Small intestine (tissue), 7 donors: ENCODE data around the gene CPO. TPM values are rescaled to one million over a fixed set of nuclear protein-coding genes. Genes with fewer than 3 reads are reported as not detected.

Source experiments
- DNase-seq, 2 donors: peaks; one replicate each; pipeline versions ENCODE4 v3.0.0 to v3.0.0-alpha.2; 2013
- FAIRE-seq: peaks from 2 replicates; lab custom pipeline; 2012; peaks lifted over from hg19 to GRCh38; lab: Jason Lieb, UNC
- H3K27ac ChIP-seq, 3 donors: one replicate each; pipeline ENCODE4 v1.5.1; 2013; ENCODE audit warnings: low read length in 2 of 3, mild to moderate bottlenecking in 2 of 3, control low read depth in 1 of 3, inconsistent platforms in 1 of 3, low read depth in 1 of 3, moderate library complexity in 1 of 3
- H3K27me3 ChIP-seq, 3 donors: one replicate each; pipeline ENCODE4 v1.6.1; 2013; ENCODE audit warnings: low read length in 3 of 3, inconsistent platforms in 1 of 3; ENCODE audit not compliant: control insufficient read depth in 3 of 3, insufficient read depth in 3 of 3
- H3K36me3 ChIP-seq, 3 donors: one replicate each; pipeline ENCODE4 v1.6.1; 2013; ENCODE audit warnings: low read length in 3 of 3, inconsistent platforms in 1 of 3, low read depth in 1 of 3, mild to moderate bottlenecking in 1 of 3, moderate library complexity in 1 of 3; ENCODE audit not compliant: control insufficient read depth in 3 of 3, insufficient read depth in 2 of 3
- H3K4me1 ChIP-seq, 3 donors: one replicate each; pipeline ENCODE4 v1.6.1; 2013; ENCODE audit warnings: low read length in 2 of 3, inconsistent platforms in 1 of 3, low read depth in 1 of 3, mild to moderate bottlenecking in 1 of 3, moderate library complexity in 1 of 3; ENCODE audit not compliant: control insufficient read depth in 3 of 3, insufficient read depth in 2 of 3
- H3K4me3 ChIP-seq, 3 donors: one replicate each; pipeline ENCODE4 v1.5.1; 2013; ENCODE audit warnings: low read length in 3 of 3, control low read depth in 1 of 3, inconsistent platforms in 1 of 3, low read depth in 1 of 3, mild to moderate bottlenecking in 1 of 3, moderate library complexity in 1 of 3
- H3K9me3 ChIP-seq, 2 donors: one replicate each; pipeline ENCODE4 v1.6.1; 2013; ENCODE audit warnings: low read depth in 1 of 2, low read length in 1 of 2; ENCODE audit not compliant: control insufficient read depth in 2 of 2, insufficient read depth in 1 of 2
- WGBS, 3 donors: extraction: QIAGEN DNeasy Blood & Tissue Kit; methylation state at CpG; one replicate each; pipeline ENCODE4 v1.1.7; 2013; 5-methylcytosine and 5-hydroxymethylcytosine counted together
- polyA plus RNA-seq, 4 donors: library from polyadenylated mRNA; stranded (reverse) in 3 of 4; unstranded in 1 of 4; fragments of 200-250 nt in 3 of 4; fragments of 120-200 nt in 1 of 4; gene quantifications; one replicate each; pipeline versions ENCODE4 v1.2.1 to v1.2.3, GENCODE V29; 2013
- donor health status: healthy with polysubstance abuse.
- donor health status: control.
- donor health status: control.
- donor health status: Bipolar disorder and iron deficiency.
- donor health status: healthy.

CPO gene
- polyA plus RNA-seq, 4 donors = 0.92 to 15.7 (median 3.0) TPM

DNA sequence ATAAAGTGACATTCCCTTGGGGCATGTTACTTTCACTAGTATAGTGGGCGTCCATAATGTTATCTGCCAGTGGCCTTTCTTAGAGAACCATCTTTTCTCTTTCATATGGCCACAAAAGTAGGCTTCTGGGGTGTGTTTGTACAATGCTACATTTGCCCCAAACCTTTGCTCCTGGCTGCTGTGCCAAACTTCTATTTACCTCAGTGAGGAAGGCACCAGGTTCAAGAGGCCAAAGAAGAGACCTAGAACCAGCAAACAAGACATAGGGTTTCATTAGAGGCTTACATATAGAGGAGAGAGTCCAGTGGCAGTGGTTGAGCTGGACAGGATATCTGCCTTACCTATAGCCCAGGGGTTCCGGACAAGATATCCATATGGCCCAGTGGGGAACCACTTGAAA is 48.5 kb downstream of the CPO start:
- DNase-seq = no peak
- no peak for FAIRE-seq
- 92 to 98% (median 97%) methylated on average over 2 of the region's 2 CpGs for WGBS, 3 donors

DNA sequence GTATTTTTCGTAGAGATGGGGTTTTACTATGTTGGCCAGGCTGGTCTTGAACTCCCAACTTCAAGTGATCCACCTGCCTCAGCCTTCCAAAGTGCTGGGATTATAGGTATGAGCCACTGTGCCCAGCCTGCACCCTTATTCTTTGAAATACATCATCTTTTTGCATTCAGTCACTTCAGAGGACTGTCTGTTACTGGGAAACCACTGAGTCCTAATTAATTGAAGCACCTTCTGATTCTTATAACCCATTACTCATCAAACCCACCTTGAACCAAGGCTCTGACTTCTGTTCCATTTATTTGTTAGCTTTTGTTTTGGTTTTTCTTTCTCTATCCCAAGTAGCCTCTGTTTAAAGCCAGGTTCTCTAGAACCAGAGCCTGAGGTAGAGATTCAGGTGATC is 49.6 kb downstream of the CPO start:
- Histone ChIP-seq H3K27ac (no peak overlapping the region), H3K27me3 (no peaks in the 10 kb centered on the region), H3K9me3 (no peaks in the 10 kb centered on the region), H3K36me3 (no peaks in the 10 kb centered on the region), H3K4me3 (no peak overlapping the region), H3K4me1 (peaks cover 0 to 4% (median under 1%) of the 10 kb centered on the region in 3 donors)
- FAIRE-seq (no peak), DNase-seq (no peak)
- 83 to 90% (median 85%) methylated on average over 1 of the region's 1 CpG for WGBS, 3 donors

More for the DNA sequence above, 48.5 kb downstream of the CPO start:
- H3K4me3 ChIP-seq = no peak overlapping the region
- no peaks in the 10 kb centered on the region for H3K36me3 ChIP-seq
- no peaks in the 10 kb centered on the region for H3K9me3 ChIP-seq
- no peak overlapping the region for H3K27ac ChIP-seq
- no peaks in the 10 kb centered on the region for H3K27me3 ChIP-seq
- peaks cover 0 to 4% (median 0%) of the 10 kb centered on the region in 3 donors for H3K4me1 ChIP-seq

DNA sequence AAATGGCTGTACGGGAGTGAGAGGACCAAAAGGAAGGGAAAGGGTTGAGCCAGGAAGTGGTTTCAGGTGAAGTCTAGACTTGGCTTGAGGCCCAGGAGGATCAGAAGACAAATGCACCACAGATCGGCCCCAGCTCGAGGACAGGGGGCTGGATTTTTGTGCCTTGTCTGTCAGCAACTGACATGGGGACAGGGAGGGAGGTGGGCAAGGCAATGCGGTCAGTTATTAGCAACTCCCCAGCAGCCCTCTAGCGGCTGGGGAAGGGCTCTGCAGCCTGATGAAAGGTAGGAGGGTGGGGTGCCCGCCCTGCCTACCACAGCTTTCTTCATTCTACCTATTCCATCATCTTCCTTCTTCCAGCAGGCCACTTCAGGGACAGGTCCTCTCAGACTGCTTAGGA is 50.0 kb downstream of the CPO start:
- FAIRE-seq = no peak
- Histone ChIP-seq H3K36me3 (no peaks in the 10 kb centered on the region), H3K4me3 (no peak overlapping the region), H3K27me3 (no peaks in the 10 kb centered on the region), H3K27ac (no peak overlapping the region), H3K4me1 (peaks cover 0 to 4% (median 2%) of the 10 kb centered on the region in 3 donors), H3K9me3 (no peaks in the 10 kb centered on the region)
- 23 to 36% (median 28%) methylated on average over 6 of the region's 6 CpGs for WGBS, 3 donors
- DNase-seq = peak; percentile 56 to 62

GRCh38 chr2:206990360-206990759 is 51.0 kb downstream of the CPO start:
- FAIRE-seq (no peak), DNase-seq (no peak)
- Histone ChIP-seq H3K4me1 (peaks cover 0 to 4% (median 2%) of the 10 kb centered on the region in 3 donors), H3K4me3 (no peak overlapping the region), H3K36me3 (no peaks in the 10 kb centered on the region), H3K27me3 (no peaks in the 10 kb centered on the region), H3K9me3 (no peaks in the 10 kb centered on the region), H3K27ac (no peak overlapping the region)
- WGBS, 3 donors = 59 to 76% (median 72%) methylated on average over 4 of the region's 4 CpGs

DNA sequence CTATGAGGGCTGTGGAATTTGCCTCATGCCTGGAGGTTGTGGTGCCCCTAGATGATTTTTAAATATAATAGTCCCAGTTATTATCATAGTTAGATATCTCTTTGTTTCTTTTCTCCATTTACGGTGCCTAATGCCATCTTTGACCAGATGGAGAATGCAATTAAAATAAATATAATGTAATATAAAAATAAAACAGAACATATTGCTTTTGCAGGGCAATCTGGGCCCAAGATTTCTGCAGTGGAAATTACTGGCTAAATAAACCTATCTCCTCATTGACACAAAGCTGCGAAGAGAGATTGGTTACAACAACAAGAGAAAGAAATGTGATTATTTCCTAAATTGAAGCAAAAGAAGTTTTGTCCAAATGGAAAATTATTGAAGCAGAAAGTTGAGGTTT is 51.8 kb downstream of the CPO start:
- Histone ChIP-seq H3K4me3 (no peak overlapping the region), H3K36me3 (no peaks in the 10 kb centered on the region), H3K9me3 (no peaks in the 10 kb centered on the region), H3K27ac (no peak overlapping the region), H3K4me1 (peaks cover 0 to 4% (median 2%) of the 10 kb centered on the region in 3 donors), H3K27me3 (no peaks in the 10 kb centered on the region)
- no peak for DNase-seq
- FAIRE-seq = no peak
- 86 to 88% (median 86%) methylated on average over 2 of the region's 2 CpGs for WGBS, 3 donors

DNA sequence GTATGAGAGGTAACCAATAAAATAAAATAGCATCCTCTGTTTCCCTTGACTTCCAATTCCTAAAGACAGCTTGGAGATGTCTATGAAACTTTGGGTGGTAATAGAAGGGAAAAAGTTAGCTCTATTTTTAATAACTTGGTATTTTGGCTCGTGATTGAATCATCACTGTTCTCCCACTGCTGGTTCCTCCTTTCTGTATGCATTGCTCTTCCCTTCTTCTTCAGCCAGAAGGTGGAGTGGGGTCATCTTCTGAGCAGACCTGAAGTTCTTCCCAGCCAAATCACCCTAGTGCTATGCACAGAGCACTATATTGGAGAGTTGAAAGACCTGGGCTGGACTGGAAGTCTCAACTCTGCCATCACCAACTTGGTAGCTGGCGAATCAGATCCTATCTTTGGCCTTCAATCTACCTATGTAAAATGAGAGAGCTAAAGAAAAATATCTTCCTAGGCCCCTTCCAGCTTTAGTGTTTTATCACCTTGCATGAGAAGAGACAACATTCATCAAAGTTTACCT is 54.1 kb downstream of the CPO start:
- no peaks in the 10 kb centered on the region for H3K9me3 ChIP-seq

GRCh38 chr2:206993964-206994363 is 54.6 kb downstream of the CPO start:
- Histone ChIP-seq H3K9me3 (no peaks in the 10 kb centered on the region), H3K4me1 (peaks cover 0 to 4% (median 2%) of the 10 kb centered on the region in 3 donors), H3K36me3 (no peaks in the 10 kb centered on the region), H3K27me3 (no peaks in the 10 kb centered on the region), H3K27ac (no peak overlapping the region), H3K4me3 (no peak overlapping the region)
- FAIRE-seq (no peak), DNase-seq (peak in 1 of 2 donors; percentile 34)
- WGBS, 3 donors = 46 to 65% (median 62%) methylated on average over 4 of the region's 4 CpGs

More for the DNA sequence above, 54.1 kb downstream of the CPO start:
- no peaks in the 10 kb centered on the region for H3K27me3 ChIP-seq
- no peak overlapping the region for H3K4me3 ChIP-seq
- no peak overlapping the region for H3K27ac ChIP-seq
- peaks cover 0 to 4% (median 2%) of the 10 kb centered on the region in 3 donors for H3K4me1 ChIP-seq
- DNase-seq (no peak), FAIRE-seq (no peak)
- no peaks in the 10 kb centered on the region for H3K36me3 ChIP-seq
- 74 to 90% (median 76%) methylated on average over 2 of the region's 2 CpGs for WGBS, 3 donors

DNA sequence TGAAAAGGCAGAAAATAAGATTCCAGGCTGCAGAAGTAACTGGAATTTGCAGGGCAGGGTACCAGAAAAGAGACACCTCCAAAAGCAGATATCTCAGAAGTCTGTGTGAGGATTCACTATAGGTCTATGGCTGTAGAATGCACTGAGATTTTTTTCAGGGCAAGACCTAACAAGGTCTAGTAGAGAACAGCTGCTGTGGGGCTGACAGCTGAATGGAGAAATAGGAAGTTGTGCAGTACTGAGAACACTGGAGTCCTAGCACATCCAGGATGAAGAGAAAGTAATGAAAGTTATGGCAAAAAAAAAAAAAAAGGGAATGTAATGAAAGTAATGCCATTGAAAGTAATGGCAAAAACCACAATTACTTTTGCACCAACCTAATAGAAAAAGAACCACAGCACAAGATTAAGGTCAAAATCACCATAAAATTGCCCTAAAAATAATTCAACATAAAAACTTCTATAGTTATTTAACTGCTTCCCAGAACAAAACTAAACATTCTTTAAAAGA is 57.3 kb downstream of the CPO start:
- FAIRE-seq (no peak), DNase-seq (no peak)
- Histone ChIP-seq H3K4me3 (no peak overlapping the region), H3K27me3 (no peaks in the 10 kb centered on the region), H3K9me3 (peaks cover 0 to 4% of the 10 kb centered on the region in 2 donors), H3K27ac (no peak overlapping the region), H3K4me1 (peaks cover 0 to 2% (median 0%) of the 10 kb centered on the region in 3 donors), H3K36me3 (no peaks in the 10 kb centered on the region)
